Aorta (tissue), 5 donors: ENCODE measurements around the gene LY86. TPM values are rescaled to one million over a fixed set of nuclear protein-coding genes. Genes with fewer than 3 reads are reported as not detected.

Experiments used
- ATAC-seq: fragments of 200-7000 bp; cut with Tn5 transposase; one replicate; pipeline ENCODE4 v1.9.1; 2022; ENCODE audit warnings: moderate library complexity; ENCODE audit not compliant: low FRiP score
- DNase-seq, 2 donors: peaks; one replicate each; pipeline ENCODE4 v3.0.0-alpha.2; 2020
- H3K27ac ChIP-seq, 2 donors: one replicate each; pipeline ENCODE4 v1.5.1; 2013; ENCODE audit warnings: low read length in 2 of 2, mild to moderate bottlenecking in 2 of 2, moderate library complexity in 2 of 2, control low read depth in 1 of 2, inconsistent platforms in 1 of 2, low read depth in 1 of 2
- H3K27me3 ChIP-seq, 2 donors: one replicate each; pipeline ENCODE4 v1.6.1; 2013; ENCODE audit warnings: control low read depth in 1 of 2, low read length in 1 of 2, mild to moderate bottlenecking in 1 of 2, moderate library complexity in 1 of 2; ENCODE audit not compliant: insufficient read depth in 2 of 2, control insufficient read depth in 1 of 2
- H3K36me3 ChIP-seq, 2 donors: one replicate each; pipeline ENCODE4 v1.6.1; 2013; ENCODE audit warnings: control low read depth in 1 of 2, low read length in 1 of 2, mild to moderate bottlenecking in 1 of 2; ENCODE audit not compliant: insufficient read depth in 2 of 2, control insufficient read depth in 1 of 2
- H3K4me1 ChIP-seq, 2 donors: one replicate each; pipeline ENCODE4 v1.6.1; 2013; ENCODE audit warnings: low read length in 2 of 2, control low read depth in 1 of 2, mild to moderate bottlenecking in 1 of 2, moderate library complexity in 1 of 2; ENCODE audit not compliant: insufficient read depth in 2 of 2, control insufficient read depth in 1 of 2
- H3K4me3 ChIP-seq, 2 donors: one replicate each; pipeline ENCODE4 v1.5.1; 2013; ENCODE audit warnings: low read length in 2 of 2, control low read depth in 1 of 2, mild to moderate bottlenecking in 1 of 2
- H3K9me3 ChIP-seq: one replicate; pipeline ENCODE4 v1.6.1; 2013; ENCODE audit warnings: mild to moderate bottlenecking, low read length; ENCODE audit not compliant: control insufficient read depth
- WGBS, 2 donors: extraction: QIAGEN DNeasy Blood & Tissue Kit; methylation state at CpG; one replicate each; pipeline ENCODE4 v1.1.7; 2013; 5-methylcytosine and 5-hydroxymethylcytosine counted together
- intact Hi-C, 2 donors: fragments of 100-400 bp; cut with DNase I; formaldehyde crosslinking; loops; one replicate each; pipeline versions ENCODE4 v1.14.2 to v1.15.0; 2022
- polyA plus RNA-seq, 2 donors: library from polyadenylated mRNA; stranded (reverse); fragments of 200-250 nt; gene quantifications; one replicate each; pipeline ENCODE4 v1.2.3, GENCODE V29; 2013
- total RNA-seq, 2 donors: library from RNA; stranded (reverse); fragmentation: NEBNext Ultra II Directional; extraction: Animal tissue kit (Norgen Biotek cat#: 25700); gene quantifications; one replicate each; pipeline ENCODE4 v1.2.1, GENCODE V29; 2021
- donor health status: healthy with polysubstance abuse.
- donor health status: Bipolar disorder and iron deficiency.
- donor health status: DM: no; HTN: no; CAD: no.
- donor health status: DM: no; HTN: no; CAD: no.
- donor health status: DM: yes; HTN: yes; CAD: no.

The LY86 gene
- total and polyA plus RNA-seq, 4 donors = 2.6 to 10.5 (median 3.9) TPM

GRCh38 chr6:6681075-6681849, 92.7 kb downstream of the LY86 start:
- H3K36me3 ChIP-seq = no peaks in the 10 kb centered on the region
- DNase-seq (no peak), ATAC-seq (no peak)
- H3K27ac ChIP-seq = no peak overlapping the region
- WGBS, 2 donors = 83 to 88% methylated on average over 11 of the region's 11 CpGs
- no peaks in the 10 kb centered on the region for H3K9me3 ChIP-seq
- H3K4me3 ChIP-seq = no peak overlapping the region
- no peaks in the 10 kb centered on the region for H3K27me3 ChIP-seq
- intact Hi-C loops = no loop called here
- H3K4me1 ChIP-seq = no peaks in the 10 kb centered on the region

DNA sequence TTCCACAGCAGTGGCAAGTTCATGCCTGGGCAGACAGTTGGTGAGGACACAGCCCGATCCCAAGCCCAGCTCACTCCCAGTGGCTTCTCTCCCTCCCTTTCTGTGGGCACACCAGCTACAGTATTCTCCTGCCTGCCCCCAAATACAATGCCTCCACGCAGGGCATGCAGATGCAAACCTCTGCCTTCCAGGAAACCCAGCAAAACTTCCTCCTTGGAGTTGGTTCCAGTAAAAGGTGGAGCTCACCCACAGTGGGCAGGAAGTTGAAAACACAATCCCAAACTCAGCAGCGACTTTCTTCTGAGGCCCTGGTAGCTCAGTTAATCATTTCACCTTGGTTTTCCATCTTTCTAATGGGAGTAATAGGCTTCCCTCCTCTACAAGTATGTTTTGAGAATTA, 93.7 kb downstream of the LY86 start:
- Histone ChIP-seq H3K27ac (no peak overlapping the region), H3K4me3 (no peak overlapping the region), H3K27me3 (no peaks in the 10 kb centered on the region), H3K36me3 (no peaks in the 10 kb centered on the region), H3K4me1 (no peaks in the 10 kb centered on the region), H3K9me3 (no peaks in the 10 kb centered on the region)
- WGBS, 2 donors = 76 to 77% methylated on average over 3 of the region's 3 CpGs
- DNase-seq = no peak
- ATAC-seq = peak; percentile 8
- intact Hi-C loops = no loop called here

GRCh38 chr6:6683969-6684833, 95.7 kb downstream of the LY86 start:
- no peak for ATAC-seq
- intact Hi-C loops = no loop called here
- H3K36me3 ChIP-seq = no peaks in the 10 kb centered on the region
- no peaks in the 10 kb centered on the region for H3K27me3 ChIP-seq
- no peaks in the 10 kb centered on the region for H3K4me1 ChIP-seq
- DNase-seq = no peak
- H3K27ac ChIP-seq = no peak overlapping the region
- 49 to 50% methylated on average over 13 of the region's 13 CpGs for WGBS, 2 donors
- H3K9me3 ChIP-seq = no peaks in the 10 kb centered on the region
- H3K4me3 ChIP-seq = no peak overlapping the region

- Histone ChIP-seq H3K4me1 (no peaks in the 10 kb centered on the region), H3K27me3 (no peaks in the 10 kb centered on the region), H3K9me3 (no peaks in the 10 kb centered on the region), H3K4me3 (no peak overlapping the region), H3K27ac (no peak overlapping the region), H3K36me3 (no peaks in the 10 kb centered on the region)
- ATAC-seq = no peak
- DNase-seq = no peak
- WGBS, 2 donors = 87 to 88% methylated on average over 12 of the region's 12 CpGs
- intact Hi-C loops = no loop called here
These were observed 96.9 kb downstream of the LY86 start for GRCh38 chr6:6685249-6686040.

- 96 to 97% methylated on average over 7 of the region's 7 CpGs for WGBS, 2 donors
- no peaks in the 10 kb centered on the region for H3K4me1 ChIP-seq
These were observed 97.7 kb downstream of the LY86 start for GRCh38 chr6:6686176-6686575.

DNA sequence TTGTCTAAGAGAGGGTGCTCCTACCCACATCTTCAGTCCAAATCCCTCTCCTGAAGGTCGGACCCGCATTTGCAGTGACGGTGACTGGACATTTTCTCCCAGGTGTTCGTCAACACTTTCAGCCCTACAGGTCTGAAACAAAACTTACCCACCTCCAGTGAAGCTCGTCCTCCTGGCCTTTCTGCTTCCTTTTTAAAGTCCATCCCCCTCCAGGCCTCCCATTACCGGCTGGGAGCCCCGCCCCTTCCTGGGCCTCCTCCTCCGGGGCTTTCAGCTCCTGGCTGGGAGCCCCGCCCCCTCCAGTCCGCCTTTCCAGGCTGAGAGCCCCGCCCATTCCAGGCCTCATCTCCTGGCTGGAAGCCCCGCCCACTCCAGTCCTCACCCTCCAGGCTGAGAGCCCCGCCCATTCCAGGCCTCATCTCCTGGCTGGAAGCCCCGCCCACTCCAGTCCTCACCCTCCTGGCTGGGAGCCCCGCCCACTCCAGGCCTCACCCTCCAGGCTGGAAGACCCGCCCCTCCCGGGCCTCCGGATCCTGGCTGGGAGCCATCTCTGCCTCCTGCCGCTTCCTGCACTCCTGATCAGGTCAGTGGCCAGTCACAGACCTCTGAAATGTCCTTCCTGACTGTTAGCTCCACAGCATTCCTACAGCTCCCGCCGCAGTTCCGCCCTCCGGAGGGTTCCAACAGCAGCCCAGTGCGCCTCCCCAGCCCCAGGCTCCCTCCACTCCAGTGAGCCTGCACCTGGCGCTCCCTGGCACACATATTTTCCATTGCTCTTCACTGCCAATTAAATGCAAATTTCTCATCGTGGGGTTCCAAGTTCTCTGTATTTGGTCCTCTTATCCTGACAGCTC, 98.5 kb downstream of the LY86 start:
- 55 to 59% methylated on average over 26 of the region's 26 CpGs for WGBS, 2 donors
- H3K4me1 ChIP-seq = no peaks in the 10 kb centered on the region
- ATAC-seq (peak; percentile 89), DNase-seq (peak; percentile 82 to 90)
- no peaks in the 10 kb centered on the region for H3K27me3 ChIP-seq
- no peak overlapping the region for H3K4me3 ChIP-seq
- no peaks in the 10 kb centered on the region for H3K36me3 ChIP-seq
- intact Hi-C loops = no loop called here
- H3K9me3 ChIP-seq = peaks cover 4% of the 10 kb centered on the region
- H3K27ac ChIP-seq = no peak overlapping the region

More at GRCh38 chr6:6686176-6686575, 97.7 kb downstream of the LY86 start:
- Histone ChIP-seq H3K9me3 (peaks cover 1% of the 10 kb centered on the region), H3K27ac (no peak overlapping the region), H3K27me3 (no peaks in the 10 kb centered on the region), H3K4me3 (no peak overlapping the region), H3K36me3 (no peaks in the 10 kb centered on the region)
- no peak for ATAC-seq
- no peak for DNase-seq
- intact Hi-C loops = no loop called here

- H3K4me1 ChIP-seq = no peaks in the 10 kb centered on the region
- no peak for DNase-seq
- no peak for ATAC-seq
- no peaks in the 10 kb centered on the region for H3K27me3 ChIP-seq
- intact Hi-C loops = no loop called here
- 58 to 68% methylated on average over 1 of the region's 1 CpG for WGBS, 2 donors
- no peaks in the 10 kb centered on the region for H3K36me3 ChIP-seq
- H3K9me3 ChIP-seq = peaks cover 4% of the 10 kb centered on the region
- no peak overlapping the region for H3K27ac ChIP-seq
- no peak overlapping the region for H3K4me3 ChIP-seq
These were observed 99.8 kb downstream of the LY86 start for GRCh38 chr6:6688283-6688682.

- H3K4me3 ChIP-seq = no peak overlapping the region
- no peaks in the 10 kb centered on the region for H3K27me3 ChIP-seq
- no peak for ATAC-seq
- H3K27ac ChIP-seq = no peak overlapping the region
- no peaks in the 10 kb centered on the region for H3K4me1 ChIP-seq
- H3K9me3 ChIP-seq = peaks cover 4% of the 10 kb centered on the region
- H3K36me3 ChIP-seq = no peaks in the 10 kb centered on the region
- DNase-seq = no peak
- WGBS, 2 donors = 69 to 86% methylated on average over 1 of the region's 1 CpG
- intact Hi-C loops = no loop called here
These were observed 100.4 kb downstream of the LY86 start for GRCh38 chr6:6688951-6689350.
